ENCODE measurements around the gene DPH6.
"Not testable (repeated sequence)": the region's sequence is repeated elsewhere in the genome, so short reads cannot be mapped to it uniquely, and the experiment has no call there.

The DPH6 gene

GRCh38 chr15:35481992-35482391, 64.0 kb downstream of the DPH6 start:
- peak; percentile 36 for DNase-seq

- no peak for DNase-seq
Measured at GRCh38 chr15:35481064-35481463, 64.9 kb downstream of the DPH6 start.

- DNase-seq = no peak
Measured at GRCh38 chr15:35479423-35479822, 66.5 kb downstream of the DPH6 start.

- no peak for DNase-seq
Measured at GRCh38 chr15:35477312-35478262, 68.4 kb downstream of the DPH6 start.

- no peak for DNase-seq
Measured at GRCh38 chr15:35471024-35471423, 74.9 kb downstream of the DPH6 start.

GRCh38 chr15:35470441-35470840, 75.5 kb downstream of the DPH6 start:
- no peak for DNase-seq

- no peak for DNase-seq
Measured at GRCh38 chr15:35466476-35466875, 79.5 kb downstream of the DPH6 start.

GRCh38 chr15:35465783-35466182, 80.2 kb downstream of the DPH6 start:
- DNase-seq = no peak

GRCh38 chr15:35460616-35461015, 85.3 kb downstream of the DPH6 start:
- DNase-seq = no peak

GRCh38 chr15:35458176-35458856, 87.6 kb downstream of the DPH6 start:
- no peak for DNase-seq

GRCh38 chr15:35455201-35455600, 90.8 kb downstream of the DPH6 start:
- DNase-seq = no peak

GRCh38 chr15:35450492-35450891, 95.5 kb downstream of the DPH6 start:
- DNase-seq = no peak

GRCh38 chr15:35448294-35448693, 97.7 kb downstream of the DPH6 start:
- no peak for DNase-seq

GRCh38 chr15:35445891-35446290, 100.1 kb downstream of the DPH6 start:
- no peak for DNase-seq

GRCh38 chr15:35444557-35445204, 101.3 kb downstream of the DPH6 start:
- peak; percentile 15 for DNase-seq

GRCh38 chr15:35443376-35443775, 102.6 kb downstream of the DPH6 start:
- no peak for DNase-seq

- DNase-seq = no peak
Measured at GRCh38 chr15:35442742-35443141, 103.2 kb downstream of the DPH6 start.

GRCh38 chr15:35441279-35441678, 104.7 kb downstream of the DPH6 start:
- not testable (repeated sequence) for DNase-seq

- no peak for DNase-seq
Measured at GRCh38 chr15:35440265-35440664, 105.7 kb downstream of the DPH6 start.

GRCh38 chr15:35439291-35439690, 106.7 kb downstream of the DPH6 start:
- no peak for DNase-seq

- no peak for DNase-seq
Measured at GRCh38 chr15:35437157-35437556, 108.8 kb downstream of the DPH6 start.

GRCh38 chr15:35436422-35436821, 109.5 kb downstream of the DPH6 start:
- DNase-seq = no peak

- DNase-seq = no peak
Measured at GRCh38 chr15:35431281-35431680, 114.7 kb downstream of the DPH6 start.

- DNase-seq = no peak
Measured at GRCh38 chr15:35430301-35430700, 115.7 kb downstream of the DPH6 start.
